Liver (tissue), 9 donors: ENCODE data around the gene TRIO. TPM values are rescaled to one million over a fixed set of nuclear protein-coding genes. Genes with fewer than 3 reads are reported as not detected.

ENCODE experiments used
- DNase-seq: peaks from one replicate; pipeline ENCODE4 v3.0.0-alpha.2; 2017; ENCODE audit warnings: low spot score
- H3K27ac ChIP-seq, 2 donors: one replicate each; pipeline ENCODE4 v1.7.0; 2013; ENCODE audit warnings: inconsistent platforms in 2 of 2, low read length in 2 of 2, control low read depth in 1 of 2, low read depth in 1 of 2, mild to moderate bottlenecking in 1 of 2
- H3K27me3 ChIP-seq, 4 donors: one replicate each; pipeline versions ENCODE4 v1.6.1 to v1.7.0; 2013; ENCODE audit warnings: low read length in 3 of 4, inconsistent platforms in 1 of 4, mild to moderate bottlenecking in 1 of 4, moderate library complexity in 1 of 4; ENCODE audit not compliant: control insufficient read depth in 4 of 4, insufficient read depth in 4 of 4
- H3K36me3 ChIP-seq, 4 donors: one replicate each; pipeline versions ENCODE4 v1.6.1 to v1.7.0; 2013; ENCODE audit warnings: low read length in 3 of 4, mild to moderate bottlenecking in 3 of 4, low read depth in 1 of 4, moderate library complexity in 1 of 4; ENCODE audit not compliant: control insufficient read depth in 4 of 4, insufficient read depth in 3 of 4
- H3K4me1 ChIP-seq, 4 donors: one replicate each; pipeline versions ENCODE4 v1.6.1 to v1.7.0; 2013; ENCODE audit warnings: low read length in 3 of 4, mild to moderate bottlenecking in 3 of 4, moderate library complexity in 1 of 4; ENCODE audit not compliant: control insufficient read depth in 4 of 4, insufficient read depth in 4 of 4
- H3K4me3 ChIP-seq, 3 donors: one replicate each; pipeline versions ENCODE4 v1.6.1 to v1.7.0; 2013; ENCODE audit warnings: low read length in 3 of 3, control low read depth in 1 of 3, low read depth in 1 of 3, mild to moderate bottlenecking in 1 of 3
- H3K9ac ChIP-seq, 2 donors: one replicate each; pipeline ENCODE4 v1.7.0; 2013; ENCODE audit warnings: low read length in 2 of 2, mild to moderate bottlenecking in 2 of 2, moderate library complexity in 2 of 2, control low read depth in 1 of 2, low read depth in 1 of 2
- H3K9me3 ChIP-seq, 4 donors: one replicate each; pipeline versions ENCODE4 v1.6.1 to v1.7.0; 2013; ENCODE audit warnings: low read length in 3 of 4; ENCODE audit not compliant: control insufficient read depth in 4 of 4
- ATF3 ChIP-seq: IDR thresholded peaks from 2 replicates; pipeline ENCODE4 v1.6.1; 2016; ENCODE audit warnings: antibody characterized with exemption
- EGR1 ChIP-seq, 2 donors: IDR thresholded peaks; 2 replicates each; pipeline ENCODE4 v1.6.1; 2016 to 2018; ENCODE audit warnings: antibody characterized with exemption in 2 of 2, low read depth in 2 of 2
- FOXA1 ChIP-seq: IDR thresholded peaks from 2 replicates; pipeline ENCODE4 v1.6.1; 2016; ENCODE audit warnings: antibody characterized with exemption
- FOXA2 ChIP-seq: IDR thresholded peaks from 2 replicates; pipeline ENCODE4 v1.6.1; 2016; ENCODE audit warnings: antibody characterized with exemption
- GABPA ChIP-seq, 2 donors: IDR thresholded peaks in 1 of 2; conservative IDR thresholded peaks in 1 of 2; 2 replicates each; pipeline ENCODE4 v1.6.1; 2016; ENCODE audit warnings: antibody characterized with exemption in 2 of 2, mild to moderate bottlenecking in 1 of 2, moderate library complexity in 1 of 2
- HNF4A ChIP-seq, 2 donors: conservative IDR thresholded peaks; 2 replicates each; pipeline ENCODE4 v1.6.1; 2016; ENCODE audit warnings: antibody characterized with exemption in 2 of 2, mild to moderate bottlenecking in 2 of 2
- HNF4G ChIP-seq: IDR thresholded peaks from 2 replicates; pipeline ENCODE4 v1.6.1; 2016; ENCODE audit warnings: antibody characterized with exemption
- JUND ChIP-seq, 2 donors: IDR thresholded peaks; 2 replicates each; pipeline ENCODE4 v1.6.1; 2016; ENCODE audit warnings: antibody characterized with exemption in 2 of 2
- MAX ChIP-seq: IDR thresholded peaks from 2 replicates; pipeline ENCODE4 v1.6.1; 2016; ENCODE audit warnings: antibody characterized with exemption
- NR2F2 ChIP-seq: IDR thresholded peaks from 2 replicates; pipeline ENCODE4 v1.6.1; 2016; ENCODE audit warnings: antibody characterized with exemption
- RAD21 ChIP-seq, 2 donors: IDR thresholded peaks; 2 replicates each; pipeline ENCODE4 v1.6.1; 2016; ENCODE audit warnings: antibody characterized with exemption in 2 of 2, mild to moderate bottlenecking in 2 of 2
- REST ChIP-seq: IDR thresholded peaks from 2 replicates; pipeline ENCODE4 v1.6.1; 2016; ENCODE audit warnings: antibody characterized with exemption, mild to moderate bottlenecking
- RXRA ChIP-seq, 2 donors: IDR thresholded peaks; 2 replicates each; pipeline ENCODE4 v1.6.1; 2017 to 2018; ENCODE audit warnings: antibody characterized with exemption in 2 of 2, mild to moderate bottlenecking in 1 of 2
- SP1 ChIP-seq: IDR thresholded peaks from 2 replicates; pipeline ENCODE4 v1.6.1; 2018; ENCODE audit warnings: antibody characterized with exemption, mild to moderate bottlenecking
- TAF1 ChIP-seq: conservative IDR thresholded peaks from 2 replicates; pipeline ENCODE4 v1.6.1; 2016; ENCODE audit warnings: antibody characterized with exemption, mild to moderate bottlenecking
- YY1 ChIP-seq: IDR thresholded peaks from 2 replicates; pipeline ENCODE4 v1.6.1; 2016; ENCODE audit warnings: antibody characterized with exemption, mild to moderate bottlenecking
- ZBTB33 ChIP-seq: IDR thresholded peaks from 2 replicates; pipeline ENCODE4 v1.6.1; 2016; ENCODE audit warnings: antibody characterized with exemption
- WGBS: extraction: QIAGEN DNeasy Blood & Tissue Kit; methylation state at CpG from one replicate; pipeline ENCODE4 v1.1.7; 2013; 5-methylcytosine and 5-hydroxymethylcytosine counted together
- polyA plus RNA-seq, 2 donors: library from polyadenylated mRNA; stranded (reverse) in 1 of 2; unstranded in 1 of 2; fragments of 200-250 nt in 1 of 2; fragments of >200 nt in 1 of 2; fragmentation: Nextera tagmentation in 1 of 2; extraction: Ambion mirVana in 1 of 2; gene quantifications; one replicate each; pipeline versions ENCODE4 v1.2.1 to v1.2.3, GENCODE V29; 2013 to 2015
- total RNA-seq, 2 donors: library from RNA; depleted of rRNA; stranded (reverse); fragments of >200 nt; gene quantifications; one replicate each; pipeline ENCODE4 v1.2.3, GENCODE V29; 2014
- donor health status: healthy.
- donor health status: healthy.
- donor health status: healthy.
- donor health status: healthy.
- donor health status: healthy.

TRIO gene
- total and polyA plus RNA-seq, 4 donors = 8.5 to 86.2 (median 16.0) TPM

GRCh38 chr5:14410068-14410393, 266.9 kb downstream of the TRIO start:
- H3K4me3 ChIP-seq = no peak overlapping the region
- no peaks in the 10 kb centered on the region for H3K4me1 ChIP-seq
- H3K9me3 ChIP-seq = no peaks in the 10 kb centered on the region
- no peaks in the 10 kb centered on the region for H3K27me3 ChIP-seq
- H3K9ac ChIP-seq = no peak overlapping the region
- no peak for TF ChIP-seq ATF3
- TF ChIP-seq JUND (IDR thresholded peaks at IDR 0.05) = no peak
- TF ChIP-seq TAF1 = no peak
- TF ChIP-seq FOXA1 = no peak
- no peak for TF ChIP-seq GABPA (IDR thresholded peaks at IDR 0.05 in 1 of 2, conservative IDR thresholded peaks at IDR 0.05 in 1 of 2)
- no peak for TF ChIP-seq MAX
- H3K27ac ChIP-seq = no peak overlapping the region
- WGBS = 92% methylated on average over 12 of the region's 12 CpGs
- DNase-seq = no peak
- peaks cover 8 to 72% (median 33%) of the 10 kb centered on the region in 4 donors for H3K36me3 ChIP-seq

- H3K36me3 ChIP-seq = peaks cover 8 to 72% (median 32%) of the 10 kb centered on the region in 4 donors
- no peaks in the 10 kb centered on the region for H3K9me3 ChIP-seq
- no peaks in the 10 kb centered on the region for H3K4me1 ChIP-seq
- H3K9ac ChIP-seq = no peak overlapping the region
- TF ChIP-seq FOXA2 (no peak), FOXA1 (no peak), EGR1 (IDR thresholded peaks at IDR 0.05; ENCODE audit: low read depth in 2 of 2) (no peak), REST (no peak), RXRA (IDR thresholded peaks at IDR 0.05) (no peak), GABPA (IDR thresholded peaks at IDR 0.05 in 1 of 2, conservative IDR thresholded peaks at IDR 0.05 in 1 of 2) (no peak), JUND (IDR thresholded peaks at IDR 0.05) (no peak), HNF4G (no peak), YY1 (no peak), MAX (no peak), ATF3 (no peak), ZBTB33 (no peak), HNF4A (conservative IDR thresholded peaks at IDR 0.05) (no peak), SP1 (no peak), TAF1 (no peak), RAD21 (IDR thresholded peaks at IDR 0.05) (no peak), NR2F2 (no peak)
- H3K27ac ChIP-seq = no peak overlapping the region
- 88% methylated on average over 18 of the region's 18 CpGs for WGBS
- DNase-seq = no peak
- H3K4me3 ChIP-seq = no peak overlapping the region
- no peaks in the 10 kb centered on the region for H3K27me3 ChIP-seq
Observed at GRCh38 chr5:14410394-14411201, 267.5 kb downstream of the TRIO start.
